HEK293T (cell line): ENCODE data around the gene PARP8.
"Not testable (repeated sequence)": the region's sequence is repeated elsewhere in the genome, so short reads cannot be mapped to it uniquely, and the experiment has no call there.

Experiments
- CTCF ChIA-PET: fragments of 350-600 bp; formaldehyde crosslinking; extraction: SDS; loops from one replicate; lab custom pipeline; 2021; ENCODE audit warnings: antibody characterized with exemption, inconsistent platforms; lab: Yijun Ruan, JAX
- POLR2A ChIA-PET: fragments of 350-600 bp; formaldehyde crosslinking; extraction: SDS; loops from one replicate; lab custom pipeline; 2020; ENCODE audit warnings: antibody characterized with exemption, inconsistent platforms; lab: Yijun Ruan, JAX
- DNase-seq: peaks from one replicate; pipeline ENCODE4 v3.0.0; 2012; ENCODE audit warnings: mixed read lengths; ENCODE audit errors: extremely low spot score
- ARNT ChIP-seq: fragments of 450-650 bp; IDR thresholded peaks from 2 replicates; pipeline ENCODE4 v1.6.1; 2017; ENCODE audit warnings: mild to moderate bottlenecking
- BHLHE40 ChIP-seq: fragments of 450-650 bp; IDR thresholded peaks from 2 replicates; pipeline ENCODE4 v1.6.1; 2016; ENCODE audit warnings: mild to moderate bottlenecking, moderate library complexity, borderline replicate concordance
- CTBP1 ChIP-seq: fragments of 450-650 bp; IDR thresholded peaks from 2 replicates; pipeline ENCODE4 v1.6.1; 2016; ENCODE audit warnings: borderline replicate concordance
- ELF4 ChIP-seq: fragments of 450-650 bp; IDR thresholded peaks from 2 replicates; pipeline ENCODE4 v1.6.1; 2017; ENCODE audit warnings: antibody characterized with exemption
- FOXA1 ChIP-seq: fragments of 450-650 bp; IDR thresholded peaks from 2 replicates; pipeline ENCODE4 v1.6.1; 2016; ENCODE audit warnings: mild to moderate bottlenecking
- FOXK2 ChIP-seq: fragments of 450-650 bp; IDR thresholded peaks from 2 replicates; pipeline ENCODE4 v1.6.1; 2016; ENCODE audit warnings: mild to moderate bottlenecking
- FOXM1 ChIP-seq: fragments of 450-650 bp; IDR thresholded peaks from 2 replicates; pipeline ENCODE4 v1.6.1; 2017; ENCODE audit warnings: mild to moderate bottlenecking, borderline replicate concordance
- HDGF ChIP-seq: fragments of 450-650 bp; IDR thresholded peaks from 2 replicates; pipeline ENCODE4 v1.6.1; 2017; ENCODE audit warnings: antibody characterized with exemption, borderline replicate concordance
- L3MBTL2 ChIP-seq: fragments of 450-650 bp; conservative IDR thresholded peaks from 2 replicates; pipeline ENCODE4 v1.6.1; 2016; ENCODE audit warnings: mild to moderate bottlenecking
- LEF1 ChIP-seq: fragments of 450-650 bp; IDR thresholded peaks from 2 replicates; pipeline ENCODE4 v1.6.1; 2017; ENCODE audit warnings: mild to moderate bottlenecking, borderline replicate concordance
- NFRKB ChIP-seq: fragments of 450-650 bp; IDR thresholded peaks from 2 replicates; pipeline ENCODE4 v1.6.1; 2016; ENCODE audit warnings: mild to moderate bottlenecking, moderate library complexity
- SP1 ChIP-seq: fragments of 450-650 bp; IDR thresholded peaks from 2 replicates; pipeline ENCODE4 v1.6.1; 2017
- SUZ12 ChIP-seq: fragments of 450-650 bp; IDR thresholded peaks from 2 replicates; pipeline ENCODE4 v1.6.1; 2016; ENCODE audit warnings: mild to moderate bottlenecking
- TARDBP ChIP-seq: fragments of 450-650 bp; IDR thresholded peaks from 2 replicates; pipeline ENCODE4 v1.6.1; 2016
- ZNF384 ChIP-seq: fragments of 450-650 bp; IDR thresholded peaks from 2 replicates; pipeline ENCODE4 v1.6.1; 2016
- TF ChIP-seq, protein P1 (sequence below): fragments of 450-650 bp; IDR thresholded peaks from 2 replicates; pipeline ENCODE4 v1.6.1; 2016

Gene PARP8

DNA sequence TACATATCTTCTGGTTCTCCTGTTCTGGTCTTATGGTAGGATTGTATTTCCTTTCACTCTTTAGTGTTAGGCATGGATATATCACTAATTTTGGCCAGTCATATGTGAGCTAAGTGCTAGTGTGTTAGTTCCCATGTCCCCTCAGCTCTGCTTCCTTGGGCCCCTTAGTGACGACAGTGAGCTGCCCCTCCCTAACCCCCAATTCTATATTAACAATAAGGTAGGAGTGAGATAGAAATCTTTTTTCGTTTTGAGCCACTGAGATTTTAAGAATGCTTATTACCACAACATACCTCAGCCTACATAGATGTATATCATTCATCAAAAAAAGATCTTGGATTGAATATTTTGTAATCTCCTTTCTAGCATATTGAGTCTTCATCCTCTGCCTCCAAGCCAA lies 100.5 kb downstream of the PARP8 start:
- no peak for TF ChIP-seq FOXM1
- TF ChIP-seq TARDBP: no peak
- TF ChIP-seq LEF1: no peak
- no peak for TF ChIP-seq L3MBTL2
- no peak for TF ChIP-seq ARNT
- TF ChIP-seq ZNF384: no peak
- no peak for TF ChIP-seq FOXK2
- TF ChIP-seq FOXA1: no peak
- no peak for TF ChIP-seq SUZ12
- ChIA-PET CTCF (no interaction called here), POLR2A (no interaction called here)
- no peak for DNase-seq

- TF ChIP-seq CTBP1: no peak
- no peak for TF ChIP-seq FOXM1
- no peak for TF ChIP-seq SP1
- no peak for TF ChIP-seq LEF1
- no peak for TF ChIP-seq FOXK2
- TF ChIP-seq L3MBTL2: no peak
- no peak for TF ChIP-seq ZNF384
- no peak for TF ChIP-seq HDGF
- TF ChIP-seq FOXA1: no peak
- TF ChIP-seq NFRKB: no peak
- TF ChIP-seq TARDBP: no peak
- TF ChIP-seq SUZ12: no peak
- TF ChIP-seq BHLHE40: no peak
- ChIA-PET POLR2A (no interaction called here), CTCF (no interaction called here)
- DNase-seq: no peak
Observed at GRCh38 chr5:50767588-50767987, 101.2 kb downstream of the PARP8 start.

- DNase-seq: no peak
- CTCF ChIA-PET: no interaction called here
- POLR2A ChIA-PET: no interaction called here
Observed at GRCh38 chr5:50768634-50769033, 102.2 kb downstream of the PARP8 start.

DNA sequence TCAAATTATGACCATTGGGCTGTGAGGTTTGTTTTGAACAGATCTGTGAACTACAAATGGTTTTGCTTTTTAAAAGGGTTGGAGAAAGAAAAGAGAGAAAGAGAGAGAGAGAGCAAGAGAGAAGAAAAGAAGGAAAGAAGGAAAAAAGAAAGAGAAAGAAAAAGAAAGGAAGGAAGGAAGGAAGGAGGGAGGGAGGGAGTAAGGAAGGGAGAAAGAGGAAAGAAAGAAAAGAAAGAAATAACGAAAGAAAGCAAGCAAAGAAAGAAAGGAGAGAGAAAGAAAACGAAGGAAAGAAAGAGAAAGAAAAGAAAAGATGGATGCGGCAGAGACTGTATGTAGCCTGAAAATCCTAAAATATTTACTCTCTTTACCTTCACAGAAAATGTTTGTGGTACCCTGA lies 104.0 kb downstream of the PARP8 start:
- CTCF ChIA-PET: no interaction called here

More at GRCh38 chr5:50768634-50769033, 102.2 kb downstream of the PARP8 start:
- TF ChIP-seq FOXM1 (no peak), FOXA1 (no peak), ELF4 (no peak), NFRKB (no peak), LEF1 (no peak), HDGF (no peak), L3MBTL2 (no peak), ARNT (no peak), BHLHE40 (no peak), SP1 (no peak), FOXK2 (no peak), CTBP1 (no peak), SUZ12 (no peak)
- TF ChIP-seq, protein P1, sequence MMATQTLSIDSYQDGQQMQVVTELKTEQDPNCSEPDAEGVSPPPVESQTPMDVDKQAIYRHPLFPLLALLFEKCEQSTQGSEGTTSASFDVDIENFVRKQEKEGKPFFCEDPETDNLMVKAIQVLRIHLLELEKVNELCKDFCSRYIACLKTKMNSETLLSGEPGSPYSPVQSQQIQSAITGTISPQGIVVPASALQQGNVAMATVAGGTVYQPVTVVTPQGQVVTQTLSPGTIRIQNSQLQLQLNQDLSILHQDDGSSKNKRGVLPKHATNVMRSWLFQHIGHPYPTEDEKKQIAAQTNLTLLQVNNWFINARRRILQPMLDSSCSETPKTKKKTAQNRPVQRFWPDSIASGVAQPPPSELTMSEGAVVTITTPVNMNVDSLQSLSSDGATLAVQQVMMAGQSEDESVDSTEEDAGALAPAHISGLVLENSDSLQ: no peak

GRCh38 chr5:50774446-50775175 lies 108.2 kb downstream of the PARP8 start:
- POLR2A ChIA-PET, CTCF ChIA-PET, DNase-seq: not testable (repeated sequence)

More for the DNA sequence above, 104.0 kb downstream of the PARP8 start:
- POLR2A ChIA-PET: no interaction called here
- no peak for DNase-seq
- TF ChIP-seq HDGF: no peak
- no peak for TF ChIP-seq TARDBP
- TF ChIP-seq L3MBTL2: no peak
- no peak for TF ChIP-seq SP1

DNA sequence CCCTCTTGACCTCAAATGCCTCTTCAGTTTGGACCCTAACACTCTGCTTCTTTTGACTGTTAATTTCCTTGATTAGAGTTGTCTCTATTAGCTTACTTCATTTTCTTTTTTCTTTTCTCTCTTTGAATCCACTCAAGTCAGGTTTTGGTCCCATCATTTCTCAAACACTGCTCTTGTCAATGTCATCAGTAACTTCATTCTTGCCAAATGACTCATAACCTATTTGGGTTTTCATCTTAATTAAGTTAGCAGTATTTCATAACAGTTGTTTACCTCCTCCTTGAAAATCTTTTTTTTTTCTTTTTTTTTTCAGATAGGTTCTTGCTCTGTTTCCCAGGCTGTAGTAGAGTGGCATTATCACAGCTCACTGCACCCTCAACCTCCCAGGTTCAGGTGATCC lies 119.6 kb downstream of the PARP8 start:
- no peak for TF ChIP-seq SP1
- TF ChIP-seq, protein P1: no peak
- DNase-seq: no peak
- ChIA-PET POLR2A (no interaction called here), CTCF (interaction anchor here (0.7 kb wide), 1 partner anchor 63 kb away, joined by 3 read pairs; no protein-coding TSS in a partner anchor)

GRCh38 chr5:50791813-50792212 lies 125.4 kb downstream of the PARP8 start:
- CTCF ChIA-PET: no interaction called here
- TF ChIP-seq FOXA1 (no peak), NFRKB (no peak), LEF1 (no peak)
- no peak for DNase-seq
- POLR2A ChIA-PET: no interaction called here

DNA sequence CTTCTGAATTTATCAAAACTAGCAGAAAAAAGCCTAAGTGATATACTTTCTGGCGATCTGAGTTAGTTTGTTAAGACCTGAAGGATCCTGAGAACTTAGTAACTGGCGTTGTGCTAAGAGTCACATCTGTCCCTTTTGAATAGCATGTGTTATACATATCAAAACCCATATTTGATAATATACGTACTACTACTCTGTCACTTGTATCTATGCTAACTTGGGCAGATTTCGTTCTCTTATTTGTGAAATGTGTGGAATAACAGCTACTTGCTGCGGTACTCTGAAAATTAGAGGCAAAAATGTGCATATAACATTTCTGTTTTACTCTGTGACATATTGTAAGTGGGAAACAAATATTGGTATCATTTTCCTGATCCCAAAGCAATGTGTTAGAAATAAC lies 126.4 kb downstream of the PARP8 start:
- ChIA-PET CTCF (no interaction called here), POLR2A (no interaction called here)
- no peak for DNase-seq
- no peak for TF ChIP-seq LEF1
- no peak for TF ChIP-seq ZNF384
- TF ChIP-seq ELF4: no peak
- TF ChIP-seq L3MBTL2: no peak
- no peak for TF ChIP-seq FOXA1
- no peak for TF ChIP-seq ARNT
- no peak for TF ChIP-seq FOXM1
- TF ChIP-seq NFRKB: no peak
- TF ChIP-seq FOXK2: no peak
- TF ChIP-seq CTBP1: no peak
- no peak for TF ChIP-seq SP1
- no peak for TF ChIP-seq TARDBP
- TF ChIP-seq, protein P1: no peak
- no peak for TF ChIP-seq HDGF
